Measurements from ENCODE around the gene DMKN. TPM values are rescaled to one million over a fixed set of nuclear protein-coding genes. Genes with fewer than 3 reads are reported as not detected.

Gene DMKN
- total RNA-seq, 3 donors from 2014 or later (not counting 1 experiment from before 2014, with no cell fraction given): 10.7 to 15.3 (median 11.3) TPM

DNA sequence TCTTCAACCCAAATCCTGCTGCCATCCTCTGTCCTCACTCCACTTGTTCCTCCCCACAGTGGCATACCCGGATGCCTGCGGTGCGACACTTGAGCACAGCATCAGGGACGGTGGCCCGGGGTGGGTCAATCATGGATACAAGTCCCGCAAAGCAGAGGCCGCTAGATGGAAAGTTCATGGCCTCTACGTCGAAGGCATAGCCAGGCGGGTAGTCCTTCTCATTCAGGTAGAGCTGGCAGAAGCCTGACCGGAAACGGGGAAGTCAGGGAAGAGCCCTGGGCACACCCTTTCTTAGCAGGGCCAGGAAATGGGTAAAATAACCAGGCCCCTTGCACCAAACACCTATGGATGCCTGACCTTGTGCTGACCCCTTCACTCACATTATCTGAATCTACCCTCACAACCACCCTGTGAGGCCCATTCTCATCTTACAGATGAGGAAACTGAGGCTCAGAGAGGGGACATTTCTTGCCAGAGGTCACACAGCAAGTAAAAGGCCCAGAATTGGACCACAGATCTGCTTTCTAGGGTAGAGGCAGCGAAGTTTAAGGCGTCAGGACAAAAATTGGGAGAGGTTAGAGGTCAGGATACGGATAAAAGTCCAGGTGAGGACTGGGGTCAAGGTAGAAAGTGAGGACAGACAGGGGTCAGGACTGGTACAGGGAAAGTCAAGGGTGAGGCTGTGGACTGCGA is 43.5 kb upstream of the DMKN start:
- H3K27ac ChIP-seq (ENCODE audit: low read length): no peak overlapping the region
- H3K4me3 Mint-ChIP-seq: peak overlapping the region; percentile 67
- intact Hi-C loops (cut with micrococcal nuclease): no loop called here
- H3K36me3 ChIP-seq (ENCODE audit: control insufficient read depth, insufficient read depth, low read length): no peaks in the 10 kb centered on the region
- 90% methylated on average over 16 of the region's 16 CpGs for WGBS (ENCODE audit: insufficient coverage)
- peaks cover 4 to 22% of the 10 kb centered on the region in 2 donors for H3K4me1 Mint-ChIP-seq
- H3K9me3 Mint-ChIP-seq: no peaks in the 10 kb centered on the region
- H3K27me3 ChIP-seq (ENCODE audit: control insufficient read depth, insufficient read depth, low read length): peaks cover 17% of the 10 kb centered on the region
- ATAC-seq (no peak), DNase-seq (no peak)
- H3K27me3 Mint-ChIP-seq (ENCODE audit: low read depth in 2 of 2): peaks cover 14 to 49% of the 10 kb centered on the region in 2 donors
- no peak overlapping the region for H3K4me3 ChIP-seq (ENCODE audit: low read length)
- peaks cover 19% of the 10 kb centered on the region for H3K4me1 ChIP-seq (ENCODE audit: control insufficient read depth, insufficient read depth, low read length)
- H3K27ac Mint-ChIP-seq: no peak overlapping the region
- no peaks in the 10 kb centered on the region for H3K9me3 ChIP-seq (ENCODE audit: control insufficient read depth, insufficient read depth, low read length)
- no peaks in the 10 kb centered on the region for H3K36me3 Mint-ChIP-seq
- TF ChIP-seq, protein P1, sequence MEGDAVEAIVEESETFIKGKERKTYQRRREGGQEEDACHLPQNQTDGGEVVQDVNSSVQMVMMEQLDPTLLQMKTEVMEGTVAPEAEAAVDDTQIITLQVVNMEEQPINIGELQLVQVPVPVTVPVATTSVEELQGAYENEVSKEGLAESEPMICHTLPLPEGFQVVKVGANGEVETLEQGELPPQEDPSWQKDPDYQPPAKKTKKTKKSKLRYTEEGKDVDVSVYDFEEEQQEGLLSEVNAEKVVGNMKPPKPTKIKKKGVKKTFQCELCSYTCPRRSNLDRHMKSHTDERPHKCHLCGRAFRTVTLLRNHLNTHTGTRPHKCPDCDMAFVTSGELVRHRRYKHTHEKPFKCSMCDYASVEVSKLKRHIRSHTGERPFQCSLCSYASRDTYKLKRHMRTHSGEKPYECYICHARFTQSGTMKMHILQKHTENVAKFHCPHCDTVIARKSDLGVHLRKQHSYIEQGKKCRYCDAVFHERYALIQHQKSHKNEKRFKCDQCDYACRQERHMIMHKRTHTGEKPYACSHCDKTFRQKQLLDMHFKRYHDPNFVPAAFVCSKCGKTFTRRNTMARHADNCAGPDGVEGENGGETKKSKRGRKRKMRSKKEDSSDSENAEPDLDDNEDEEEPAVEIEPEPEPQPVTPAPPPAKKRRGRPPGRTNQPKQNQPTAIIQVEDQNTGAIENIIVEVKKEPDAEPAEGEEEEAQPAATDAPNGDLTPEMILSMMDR (IDR thresholded peaks at IDR 0.05): no peak

DNA sequence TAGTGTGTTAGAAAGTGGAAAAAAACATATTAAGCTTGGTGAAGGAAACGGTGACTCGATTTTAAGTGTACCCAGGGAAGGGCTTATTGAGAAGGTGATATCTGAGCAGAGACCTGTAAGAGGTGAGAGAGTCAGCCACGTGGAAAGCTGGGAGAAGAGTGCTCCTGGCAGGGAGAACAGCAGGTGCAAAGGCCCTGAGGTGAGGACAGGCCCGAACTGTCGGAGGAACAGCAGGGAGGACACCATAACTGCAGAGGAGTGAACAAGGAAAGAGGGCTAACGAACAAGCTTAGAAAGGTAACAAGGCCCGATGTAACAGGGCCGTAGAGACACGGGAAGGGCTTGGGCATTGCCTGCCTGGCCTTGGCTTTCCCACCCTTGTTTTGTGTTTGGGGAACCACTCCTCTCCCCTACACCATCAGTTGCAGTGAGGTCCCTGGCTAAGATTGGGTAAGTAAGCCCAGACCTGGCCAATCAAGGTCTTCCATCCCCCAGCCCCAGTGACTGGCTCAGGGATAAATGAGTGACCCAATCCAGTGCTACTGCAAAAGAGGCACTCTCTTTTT is 42.7 kb upstream of the DMKN start:
- Histone ChIP-seq H3K36me3 (ENCODE audit: control insufficient read depth, insufficient read depth, low read length) (no peaks in the 10 kb centered on the region), H3K9me3 (ENCODE audit: control insufficient read depth, insufficient read depth, low read length) (no peaks in the 10 kb centered on the region), H3K4me3 (ENCODE audit: low read length) (no peak overlapping the region), H3K4me1 (ENCODE audit: control insufficient read depth, insufficient read depth, low read length) (peaks cover 19% of the 10 kb centered on the region), H3K27ac (ENCODE audit: low read length) (no peak overlapping the region), H3K27me3 (ENCODE audit: control insufficient read depth, insufficient read depth, low read length) (peaks cover 17% of the 10 kb centered on the region)
- WGBS (ENCODE audit: insufficient coverage): 88% methylated on average over 9 of the region's 9 CpGs
- peaks cover 4 to 22% of the 10 kb centered on the region in 2 donors for H3K4me1 Mint-ChIP-seq
- H3K27ac Mint-ChIP-seq: peak overlapping the region in 1 of 2 donors; percentile 53
- no peak for DNase-seq
- no peaks in the 10 kb centered on the region for H3K9me3 Mint-ChIP-seq
- ATAC-seq: no peak
- TF ChIP-seq, protein P1 (IDR thresholded peaks at IDR 0.05): no peak
- intact Hi-C loops (cut with micrococcal nuclease): no loop called here
- H3K36me3 Mint-ChIP-seq: no peaks in the 10 kb centered on the region
- H3K4me3 Mint-ChIP-seq: no peak overlapping the region
- peaks cover 14 to 43% of the 10 kb centered on the region in 2 donors for H3K27me3 Mint-ChIP-seq (ENCODE audit: low read depth in 2 of 2)

DNA sequence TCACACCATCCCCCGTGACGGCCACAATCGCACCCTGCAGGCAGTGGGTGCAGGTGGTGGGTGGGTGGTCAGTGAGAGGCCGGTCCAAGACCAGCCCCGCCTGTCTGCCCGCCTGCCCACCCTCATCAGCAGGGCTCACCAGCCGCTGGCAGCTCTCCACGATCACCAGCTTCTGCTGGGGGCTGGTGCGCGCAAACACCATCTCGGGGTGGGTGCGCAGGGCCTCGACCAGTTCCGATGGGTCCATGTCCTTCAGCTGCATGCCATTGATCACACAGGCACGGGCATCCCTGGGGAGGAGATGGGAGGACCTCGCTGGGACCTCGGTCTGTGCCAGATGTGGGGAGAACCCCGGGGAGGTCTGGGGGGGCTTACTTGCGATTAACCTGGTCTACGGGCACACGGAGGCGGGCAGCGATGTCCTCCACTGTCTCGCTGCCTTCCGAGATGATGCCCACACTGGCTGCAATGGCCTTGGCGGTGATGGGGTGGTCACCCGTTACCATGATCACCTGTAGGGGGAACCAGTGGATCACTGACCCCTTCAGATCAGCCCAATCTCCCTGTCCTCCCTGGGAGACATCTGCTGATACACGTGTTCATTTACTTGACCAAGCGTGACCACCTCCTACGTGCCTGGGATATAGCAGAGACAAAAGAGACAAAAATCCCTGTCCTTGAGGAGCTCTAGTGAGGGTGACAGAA is 42.0 kb upstream of the DMKN start:
- H3K4me3 Mint-ChIP-seq: no peak overlapping the region
- H3K9me3 ChIP-seq (ENCODE audit: control insufficient read depth, insufficient read depth, low read length): no peaks in the 10 kb centered on the region
- H3K4me1 Mint-ChIP-seq: peaks cover 4 to 25% of the 10 kb centered on the region in 2 donors
- intact Hi-C loops (cut with micrococcal nuclease): no loop called here
- WGBS (ENCODE audit: insufficient coverage): 79% methylated on average over 30 of the region's 30 CpGs
- H3K36me3 Mint-ChIP-seq: no peaks in the 10 kb centered on the region
- DNase-seq (no peak), ATAC-seq (no peak)
- peaks cover 14 to 39% of the 10 kb centered on the region in 2 donors for H3K27me3 Mint-ChIP-seq (ENCODE audit: low read depth in 2 of 2)
- TF ChIP-seq, protein P1 (IDR thresholded peaks at IDR 0.05): no peak
- H3K27ac Mint-ChIP-seq: peak overlapping the region in 1 of 2 donors; percentile 53
- no peak overlapping the region for H3K27ac ChIP-seq (ENCODE audit: low read length)
- no peaks in the 10 kb centered on the region for H3K9me3 Mint-ChIP-seq
- H3K4me1 ChIP-seq (ENCODE audit: control insufficient read depth, insufficient read depth, low read length): peaks cover 19% of the 10 kb centered on the region
- H3K4me3 ChIP-seq (ENCODE audit: low read length): no peak overlapping the region
- no peaks in the 10 kb centered on the region for H3K36me3 ChIP-seq (ENCODE audit: control insufficient read depth, insufficient read depth, low read length)
- peaks cover 17% of the 10 kb centered on the region for H3K27me3 ChIP-seq (ENCODE audit: control insufficient read depth, insufficient read depth, low read length)

Measured in natural killer cell (primary cell).